B cell (primary cell): Measurements from ENCODE around the gene TOP2B.

Experiments
- EZH2 ChIP-seq: IDR thresholded peaks from 2 replicates; pipeline ENCODE4 v1.6.1; 2012; ENCODE audit warnings: borderline replicate concordance, low read depth, mild to moderate bottlenecking, moderate library complexity, low read length; ENCODE audit not compliant: insufficient read depth, poor library complexity, severe bottlenecking
- TF ChIP-seq, protein P1 (sequence below): fragments of 200-600 bp; IDR thresholded peaks from one replicate; pipeline ENCODE4 v1.8.0; 2022; ENCODE audit warnings: antibody characterized with exemption, mild to moderate bottlenecking

DNA sequence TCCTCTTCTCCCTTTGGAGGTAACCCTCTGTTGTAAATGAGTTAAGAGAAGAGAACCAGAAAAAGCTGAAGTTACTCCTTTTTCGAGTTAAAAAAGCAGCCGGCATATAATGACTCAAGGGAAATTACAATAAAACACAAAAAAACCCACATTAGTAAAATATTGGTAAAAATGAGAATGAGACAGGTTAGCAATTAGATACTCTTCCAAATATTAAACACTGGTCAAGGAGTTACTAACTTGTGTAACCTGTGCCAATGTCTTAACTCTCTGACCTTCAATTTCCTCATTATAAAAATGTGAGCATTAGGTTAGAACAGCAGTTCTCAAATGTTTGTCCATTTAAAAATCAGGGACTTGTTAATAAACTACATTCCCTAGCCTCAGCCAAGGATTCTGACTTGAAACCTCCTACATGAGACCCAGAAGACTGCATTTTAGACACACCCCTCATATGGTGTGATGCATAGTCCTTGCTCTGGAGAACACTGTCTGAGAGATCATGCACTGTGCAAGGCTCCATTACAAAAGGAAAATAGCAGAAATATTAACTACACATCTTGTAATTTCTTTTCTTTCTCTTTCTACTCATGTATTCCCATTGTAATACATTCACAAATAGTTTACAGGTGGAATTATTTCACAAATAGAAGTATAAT lies 42.7 kb upstream of the TOP2B start:
- TF ChIP-seq, protein P1, sequence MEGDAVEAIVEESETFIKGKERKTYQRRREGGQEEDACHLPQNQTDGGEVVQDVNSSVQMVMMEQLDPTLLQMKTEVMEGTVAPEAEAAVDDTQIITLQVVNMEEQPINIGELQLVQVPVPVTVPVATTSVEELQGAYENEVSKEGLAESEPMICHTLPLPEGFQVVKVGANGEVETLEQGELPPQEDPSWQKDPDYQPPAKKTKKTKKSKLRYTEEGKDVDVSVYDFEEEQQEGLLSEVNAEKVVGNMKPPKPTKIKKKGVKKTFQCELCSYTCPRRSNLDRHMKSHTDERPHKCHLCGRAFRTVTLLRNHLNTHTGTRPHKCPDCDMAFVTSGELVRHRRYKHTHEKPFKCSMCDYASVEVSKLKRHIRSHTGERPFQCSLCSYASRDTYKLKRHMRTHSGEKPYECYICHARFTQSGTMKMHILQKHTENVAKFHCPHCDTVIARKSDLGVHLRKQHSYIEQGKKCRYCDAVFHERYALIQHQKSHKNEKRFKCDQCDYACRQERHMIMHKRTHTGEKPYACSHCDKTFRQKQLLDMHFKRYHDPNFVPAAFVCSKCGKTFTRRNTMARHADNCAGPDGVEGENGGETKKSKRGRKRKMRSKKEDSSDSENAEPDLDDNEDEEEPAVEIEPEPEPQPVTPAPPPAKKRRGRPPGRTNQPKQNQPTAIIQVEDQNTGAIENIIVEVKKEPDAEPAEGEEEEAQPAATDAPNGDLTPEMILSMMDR: no peak
- no peak for TF ChIP-seq EZH2
